ENCODE data around the gene C3orf70. TPM values are rescaled to one million over a fixed set of nuclear protein-coding genes. Genes with fewer than 3 reads are reported as not detected.

The C3orf70 gene, protein sequence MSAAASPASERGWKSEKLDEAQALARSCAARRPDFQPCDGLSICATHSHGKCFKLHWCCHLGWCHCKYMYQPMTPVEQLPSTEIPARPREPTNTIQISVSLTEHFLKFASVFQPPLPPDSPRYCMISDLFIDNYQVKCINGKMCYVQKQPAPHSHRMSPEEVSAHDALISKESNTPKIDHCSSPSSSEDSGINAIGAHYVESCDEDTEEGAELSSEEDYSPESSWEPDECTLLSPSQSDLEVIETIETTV
- total RNA-seq (2022; extraction: Qiagen RNA extraction; ENCODE audit: low read depth): 0.02 to 0.04 TPM in 2 of 5 replicates, not detected in the others

DNA sequence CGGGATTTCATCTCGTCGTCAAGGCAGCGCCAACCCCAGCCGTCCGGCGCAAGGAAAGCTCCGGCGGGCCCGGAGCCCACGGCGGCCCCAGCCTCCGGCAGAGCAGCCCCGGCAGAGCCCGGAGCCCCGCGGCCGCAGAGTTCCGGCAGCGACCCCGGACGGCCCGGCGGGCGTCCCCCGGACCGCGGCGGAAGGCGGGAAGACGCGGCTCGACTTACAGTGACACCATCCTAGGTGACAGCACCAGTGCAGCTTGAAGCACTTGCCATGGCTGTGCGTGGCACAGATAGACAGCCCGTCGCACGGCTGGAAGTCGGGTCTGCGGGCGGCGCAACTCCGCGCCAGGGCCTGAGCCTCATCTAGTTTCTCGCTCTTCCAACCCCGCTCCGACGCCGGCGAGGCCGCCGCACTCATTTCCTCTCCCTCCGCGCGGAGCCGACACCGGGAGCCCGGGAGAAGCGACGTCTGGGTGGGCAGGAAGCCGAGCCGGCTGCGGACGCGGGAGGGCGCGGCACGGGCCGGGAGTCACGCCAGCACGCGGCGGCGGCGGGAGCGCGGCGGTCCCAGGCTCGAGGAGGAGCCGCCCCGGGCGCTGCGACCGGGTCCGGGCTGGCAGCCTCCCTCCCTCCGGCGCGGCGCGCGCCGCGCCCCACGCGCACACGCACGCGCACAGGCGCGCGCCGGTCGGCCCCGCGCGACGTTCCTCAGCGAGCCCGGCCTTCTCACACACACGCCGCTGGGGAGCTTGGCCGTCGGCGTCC is at the start of gene C3orf70:
C3orf70 (minus strand) TSS at position 651 of the 761 bp plus-strand sequence; CDS start at position 414, 237 bp downstream.

Other genes with a start within 250 kb of the C3orf70 start
- gene EHHADH, start 101.0 kb upstream of the C3orf70 start, total RNA-seq (2022; extraction: Qiagen RNA extraction; ENCODE audit: low read depth): 1.8 to 3.1 TPM (median 2.7 TPM) in 5 replicates
- gene MAP3K13, start 210.1 kb upstream of the C3orf70 start, total RNA-seq (2022; extraction: Qiagen RNA extraction; ENCODE audit: low read depth): 9.9 to 20.4 TPM (median 14.4 TPM) in 5 replicates

Data from A549 treated with ZK216348 at 1 μM for 4 hours (cell line).